Activated gamma-delta T cell treated with anti-CD3 and anti-CD28 coated beads, Interleukin-2, amount 50 U/mL, for 16 hours (primary cell): ENCODE results near the gene CUBN.

Experiments used
- DNase-seq: peaks from one replicate; pipeline ENCODE4 v3.0.0-alpha.2; 2020; ENCODE audit warnings: low read depth

CUBN gene

GRCh38 chr10:17129741-17130140 is at the start of gene CUBN:
Gene CUBN, minus strand, starts transcription at chr10:17129811. Its CDS starts 46 bp downstream, at chr10:17129765.
- no peak for DNase-seq

GRCh38 chr10:17179002-17179401 is 49.4 kb upstream of the CUBN start:
- no peak for DNase-seq

DNA sequence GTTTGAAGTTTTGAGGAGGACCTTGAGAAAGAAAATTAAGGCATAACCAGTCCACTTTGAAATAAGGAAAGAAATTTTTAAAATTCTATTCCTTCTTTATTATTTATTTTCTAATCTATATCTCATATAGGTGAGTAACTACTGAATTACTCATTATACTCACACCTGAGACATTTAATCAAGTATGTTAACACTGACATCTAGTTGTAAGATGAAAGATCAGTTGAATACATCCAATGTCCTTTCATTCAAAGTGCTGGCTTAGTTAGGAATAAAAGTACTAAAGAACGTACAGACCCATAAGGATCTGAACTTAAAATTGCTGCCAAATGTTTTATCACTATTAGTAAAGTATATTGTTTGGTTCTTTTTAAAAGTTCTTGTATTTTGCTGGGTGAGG is 48.4 kb upstream of the CUBN start:
- no peak for DNase-seq

DNA sequence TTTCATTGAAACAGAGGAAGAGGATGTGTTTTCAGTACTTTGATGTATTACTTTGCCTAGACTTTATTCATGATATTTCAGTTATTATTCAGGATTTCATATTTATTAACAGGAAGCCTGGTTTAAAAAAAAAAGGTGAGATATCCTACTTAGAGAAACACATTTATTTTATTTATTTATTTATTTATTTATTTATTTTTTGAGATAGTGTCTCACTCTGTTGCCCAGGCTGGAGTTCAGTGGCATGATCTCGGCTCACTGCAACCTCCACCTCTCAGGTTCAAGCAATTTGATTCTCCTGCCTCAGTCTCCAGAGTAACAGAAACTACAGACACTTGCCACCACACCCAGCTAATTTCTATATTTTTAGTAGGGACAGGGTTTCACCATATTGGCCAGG is 47.4 kb upstream of the CUBN start:
- no peak for DNase-seq

DNA sequence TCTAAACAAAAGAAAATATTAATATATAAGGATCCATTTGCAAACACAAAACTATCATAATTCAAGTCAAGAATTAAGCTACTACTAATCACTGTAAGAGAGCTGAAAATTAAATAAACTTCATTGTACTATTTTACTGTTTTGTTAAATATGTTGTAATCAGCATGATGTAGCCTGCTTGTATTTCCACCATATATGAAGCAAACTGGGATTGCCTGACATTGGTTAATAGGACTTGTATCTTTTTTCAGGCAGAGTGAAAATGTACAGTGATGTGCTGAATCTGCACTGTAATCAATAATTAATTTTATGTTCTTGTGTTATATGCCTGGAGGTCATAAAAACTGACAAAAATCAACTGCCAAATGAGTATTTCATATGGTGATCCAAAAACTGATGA is 46.5 kb upstream of the CUBN start:
- no peak for DNase-seq

GRCh38 chr10:17175551-17175950 is 45.9 kb upstream of the CUBN start:
- no peak for DNase-seq

DNA sequence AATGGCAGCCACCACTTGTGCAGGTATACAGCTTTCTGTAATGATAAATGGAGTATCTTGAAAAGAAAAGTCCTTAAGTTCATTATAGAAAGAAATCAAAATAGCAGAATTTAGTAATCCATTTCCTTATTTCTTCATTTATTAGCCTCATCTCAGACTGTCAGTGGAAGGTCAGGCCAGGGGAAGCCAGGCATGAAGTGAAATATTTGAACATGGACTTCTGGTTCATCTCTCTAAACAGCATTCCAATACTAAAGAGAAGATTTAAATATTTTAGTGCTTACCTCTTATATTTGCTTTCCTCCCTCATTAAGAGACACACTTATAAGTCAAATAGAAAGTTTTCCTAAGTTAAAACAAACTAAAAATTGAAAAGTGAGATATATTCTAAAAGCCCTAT is 45.0 kb upstream of the CUBN start:
- DNase-seq: no peak

GRCh38 chr10:17171141-17171641 is 41.6 kb upstream of the CUBN start:
- no peak for DNase-seq

- DNase-seq: no peak
Measured at GRCh38 chr10:17169803-17170202, 40.2 kb upstream of the CUBN start.

DNA sequence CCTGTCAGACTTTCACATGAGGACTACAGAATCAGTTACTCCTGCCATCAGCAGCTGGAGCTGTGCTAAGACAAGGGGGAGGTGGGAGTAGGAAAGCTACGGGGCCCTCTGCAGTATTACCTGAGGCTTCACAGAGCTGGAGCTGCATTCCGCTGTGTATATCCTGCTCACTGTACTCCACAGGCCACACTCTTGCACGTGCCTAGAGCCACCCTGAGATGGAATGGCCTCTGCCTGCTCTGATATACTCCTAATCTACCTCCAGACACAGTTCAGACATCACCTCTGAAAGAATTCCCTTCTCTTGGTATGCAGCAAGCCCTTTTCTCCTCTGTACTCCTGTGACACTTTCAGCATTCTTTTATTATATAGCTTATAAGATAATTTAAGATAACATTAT is 37.1 kb upstream of the CUBN start:
- DNase-seq: no peak

DNA sequence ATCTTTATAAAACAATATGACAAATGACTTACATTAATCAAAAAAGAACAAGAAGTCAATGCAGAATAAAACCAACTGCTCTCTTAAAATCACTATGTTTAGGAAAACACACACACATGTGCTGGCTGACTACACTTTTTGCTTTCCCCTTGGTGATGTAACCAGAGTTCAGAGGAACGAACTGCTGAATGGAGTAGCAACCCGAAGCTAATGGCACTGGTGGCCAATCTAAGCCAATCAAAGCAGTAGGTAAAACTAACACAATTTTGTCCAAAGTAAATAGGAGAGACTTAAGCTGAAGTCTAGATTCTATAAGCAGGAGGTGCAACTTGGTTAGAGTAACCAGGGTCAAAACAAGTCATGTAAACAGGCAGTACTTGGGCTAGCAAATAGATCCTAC is 33.2 kb upstream of the CUBN start:
- DNase-seq: no peak

DNA sequence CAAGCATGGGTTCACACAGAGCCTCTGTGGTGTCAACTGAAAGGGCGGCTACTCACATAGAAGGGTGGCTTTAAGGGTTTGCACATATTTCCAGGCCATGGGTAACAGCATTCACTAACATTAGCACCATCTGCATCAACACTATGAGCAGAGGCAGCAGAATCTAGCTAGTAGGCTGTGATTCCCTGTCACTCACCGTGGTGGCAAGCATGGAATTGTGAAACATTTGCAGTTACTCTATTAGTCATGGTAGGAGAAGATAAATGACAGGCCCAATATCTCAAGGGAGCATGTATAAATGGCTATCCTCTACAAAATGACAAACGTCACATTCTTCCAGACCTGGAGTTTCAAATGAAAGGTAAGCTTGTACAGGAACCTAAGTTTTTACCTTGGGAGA is 32.2 kb upstream of the CUBN start:
- no peak for DNase-seq

GRCh38 chr10:17157024-17157423 is 27.4 kb upstream of the CUBN start:
- no peak for DNase-seq

GRCh38 chr10:17155826-17156225 is 26.2 kb upstream of the CUBN start:
- no peak for DNase-seq

DNA sequence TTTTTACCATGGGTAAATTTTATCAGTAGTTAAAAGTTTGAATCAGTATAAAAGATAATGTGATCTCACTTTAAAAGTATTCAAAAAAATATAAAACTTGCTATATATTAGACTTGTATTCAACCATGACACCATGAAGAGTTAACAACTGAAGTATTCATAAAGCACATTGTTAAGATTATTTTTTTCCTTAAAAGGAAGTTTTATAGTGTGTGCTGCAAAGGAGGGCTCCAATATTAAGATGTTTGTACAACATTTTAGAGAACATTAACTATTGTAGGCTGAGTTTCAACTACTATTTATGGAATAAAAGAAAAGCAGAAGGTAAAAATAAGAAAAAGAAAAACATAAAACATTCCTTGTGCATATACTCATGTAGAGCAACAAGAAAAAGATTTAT is 24.5 kb upstream of the CUBN start:
- DNase-seq: no peak

DNA sequence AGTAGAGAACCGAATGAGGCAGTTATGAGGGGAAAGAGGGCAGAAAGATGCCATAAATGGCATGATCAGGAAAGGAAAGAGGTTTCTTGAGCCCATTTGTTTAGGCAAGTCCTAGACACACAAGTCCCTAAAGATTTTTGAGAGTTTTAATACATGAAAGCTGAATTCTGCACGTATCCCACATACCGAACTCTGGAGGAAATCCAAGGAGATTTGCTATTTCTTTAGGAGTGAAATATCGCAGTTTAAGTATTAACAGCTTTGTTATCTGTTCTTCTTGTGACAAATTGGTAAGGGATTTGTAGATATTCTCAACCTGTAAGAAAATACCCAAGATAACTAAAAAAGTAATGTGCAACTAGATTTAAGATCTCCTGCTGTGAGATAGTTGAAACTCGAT is 23.7 kb upstream of the CUBN start:
- DNase-seq: no peak

DNA sequence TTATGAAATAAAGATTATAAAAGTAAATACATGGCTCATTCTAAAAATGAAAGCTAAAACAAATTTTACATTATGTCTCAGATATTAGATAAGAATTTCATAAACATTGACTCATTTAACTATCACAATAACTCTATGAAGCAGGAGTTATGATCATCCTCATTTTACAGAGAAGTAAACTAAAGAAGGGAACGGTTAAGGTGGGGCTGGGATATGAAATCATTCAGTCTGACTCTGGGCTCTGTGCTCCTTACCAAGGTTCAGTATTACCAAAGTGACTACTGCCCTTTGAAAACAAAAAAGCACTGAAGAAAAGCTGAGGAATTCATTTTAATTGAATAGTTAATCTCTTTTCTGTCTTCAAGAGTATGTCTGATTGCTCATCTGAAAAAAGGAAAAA is 22.1 kb upstream of the CUBN start:
- DNase-seq: no peak

GRCh38 chr10:17147884-17148489 is 18.4 kb upstream of the CUBN start:
- DNase-seq: no peak

DNA sequence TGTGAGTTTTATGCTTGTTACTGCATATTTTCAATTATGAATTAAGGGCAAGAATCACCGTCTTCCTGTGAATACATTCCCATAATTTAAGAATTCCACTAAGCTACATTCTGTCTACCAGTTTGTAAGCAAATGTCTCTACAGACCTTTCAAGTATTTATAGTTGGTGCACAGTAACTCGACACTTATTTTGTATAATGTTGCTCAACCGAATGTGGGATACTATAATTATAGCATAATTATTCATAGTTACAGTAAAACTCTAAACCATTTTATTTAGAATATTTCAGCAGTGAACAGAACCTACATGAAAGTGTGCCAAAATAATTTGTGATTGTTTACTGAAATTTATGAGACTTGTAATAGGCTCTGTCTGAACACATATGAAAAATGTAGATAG is 17.3 kb upstream of the CUBN start:
- DNase-seq: no peak

GRCh38 chr10:17145239-17145638 is 15.6 kb upstream of the CUBN start:
- no peak for DNase-seq

GRCh38 chr10:17144757-17145156 is 15.1 kb upstream of the CUBN start:
- DNase-seq: peak; percentile 12

- DNase-seq: no peak
Measured at GRCh38 chr10:17144032-17144431, 14.4 kb upstream of the CUBN start.

DNA sequence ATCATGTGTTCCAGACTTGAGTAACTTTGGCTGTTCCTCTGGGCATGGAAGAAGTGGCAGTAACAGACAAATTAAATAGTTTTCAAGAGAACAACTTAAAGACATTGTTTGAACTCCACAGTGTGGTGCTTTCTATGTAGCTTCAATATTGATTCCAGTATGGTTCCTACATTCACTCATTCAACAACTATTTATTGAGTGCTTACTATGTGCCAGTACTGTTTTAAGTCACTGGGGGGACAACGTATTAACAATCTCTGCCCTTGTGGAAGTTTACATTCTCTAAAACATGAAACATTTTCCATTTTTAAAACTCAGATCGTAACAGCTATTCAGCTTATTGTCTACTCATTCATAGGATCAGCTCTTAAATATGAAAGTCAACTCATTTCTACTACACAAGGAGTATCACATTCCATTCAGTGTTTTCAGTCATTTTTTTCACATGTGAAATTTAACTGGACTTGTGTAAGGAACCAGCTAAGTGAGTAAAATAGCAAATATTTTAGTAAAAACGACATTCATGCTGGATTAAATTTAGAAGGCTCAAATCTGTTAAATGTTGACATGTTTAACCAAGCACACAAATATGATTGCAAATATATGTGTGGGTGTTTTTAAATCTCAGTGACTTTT is 13.6 kb upstream of the CUBN start:
- DNase-seq: no peak
